GM19239 (cell line): ENCODE results near the gene BMP7.
"Not testable (repeated sequence)": the region's sequence is repeated elsewhere in the genome, so short reads cannot be mapped to it uniquely, and the experiment has no call there.

ENCODE experiments used
- DNase-seq: peaks from one replicate; pipeline ENCODE4 v3.0.0; 2011; ENCODE audit warnings: low spot score; ENCODE audit not compliant: insufficient read length
- FAIRE-seq: peaks from 2 replicates; lab custom pipeline; 2011; peaks lifted over from hg19 to GRCh38; lab: Jason Lieb, UNC

BMP7 gene

GRCh38 chr20:57288651-57289277, 22.3 kb upstream of the BMP7 start:
- FAIRE-seq (no peak), DNase-seq (no peak)

GRCh38 chr20:57287901-57288300, 21.5 kb upstream of the BMP7 start:
- no peak for DNase-seq
- no peak for FAIRE-seq

- DNase-seq (no peak), FAIRE-seq (no peak)
Measured at GRCh38 chr20:57287007-57287880, 20.8 kb upstream of the BMP7 start.

- DNase-seq (no peak), FAIRE-seq (no peak)
Measured at GRCh38 chr20:57283860-57284259, 17.4 kb upstream of the BMP7 start.

GRCh38 chr20:57282670-57283361, 16.4 kb upstream of the BMP7 start:
- DNase-seq (no peak), FAIRE-seq (no peak)

GRCh38 chr20:57281900-57282299, 15.5 kb upstream of the BMP7 start:
- no peak for DNase-seq

GRCh38 chr20:57280221-57280620, 13.8 kb upstream of the BMP7 start:
- no peak for FAIRE-seq
- DNase-seq = no peak

More at GRCh38 chr20:57281900-57282299, 15.5 kb upstream of the BMP7 start:
- FAIRE-seq = no peak

- DNase-seq, FAIRE-seq: not testable (repeated sequence)
Measured at GRCh38 chr20:57279548-57279947, 13.1 kb upstream of the BMP7 start.

GRCh38 chr20:57278457-57278856, 12.0 kb upstream of the BMP7 start:
- FAIRE-seq (no peak), DNase-seq (no peak)

- no peak for DNase-seq
- FAIRE-seq = no peak
Measured at GRCh38 chr20:57277398-57278105, 11.1 kb upstream of the BMP7 start.

GRCh38 chr20:57276221-57276620, 9.8 kb upstream of the BMP7 start:
- DNase-seq (no peak), FAIRE-seq (no peak)

- FAIRE-seq = no peak
Measured at GRCh38 chr20:57275813-57276212, 9.4 kb upstream of the BMP7 start.

GRCh38 chr20:57275334-57275733, 8.9 kb upstream of the BMP7 start:
- no peak for DNase-seq
- FAIRE-seq = no peak

More at GRCh38 chr20:57275813-57276212, 9.4 kb upstream of the BMP7 start:
- DNase-seq = no peak

- no peak for DNase-seq
- no peak for FAIRE-seq
Measured at GRCh38 chr20:57274846-57275245, 8.4 kb upstream of the BMP7 start.

GRCh38 chr20:57274299-57274698, 7.9 kb upstream of the BMP7 start:
- no peak for FAIRE-seq
- DNase-seq = no peak

GRCh38 chr20:57272883-57273535, 6.6 kb upstream of the BMP7 start:
- FAIRE-seq = no peak

GRCh38 chr20:57270204-57270984, 4.0 kb upstream of the BMP7 start:
- DNase-seq = no peak
- FAIRE-seq = no peak

More at GRCh38 chr20:57272883-57273535, 6.6 kb upstream of the BMP7 start:
- DNase-seq = no peak

GRCh38 chr20:57269148-57269984, 2.9 kb upstream of the BMP7 start:
- FAIRE-seq (no peak), DNase-seq (no peak)
